ENCODE measurements around the gene ZNF81.

- TF ChIP-seq EZH2 (IDR thresholded peaks at IDR 0.05; ENCODE audit: borderline replicate concordance, insufficient read depth, low read length, poor library complexity, severe bottlenecking): no peak
- no peak for TF ChIP-seq MXI1 (conservative IDR thresholded peaks at IDR 0.05; ENCODE audit: poor library complexity, severe bottlenecking)
- no peak for TF ChIP-seq EP300 (conservative IDR thresholded peaks at IDR 0.05; ENCODE audit: poor library complexity, severe bottlenecking)
- TF ChIP-seq CTCF (IDR thresholded peaks at IDR 0.05; ENCODE audit: poor library complexity, severe bottlenecking): no peak
- TF ChIP-seq TAF1 (IDR thresholded peaks at IDR 0.05; ENCODE audit: low read depth): no peak
- no peak for TF ChIP-seq POLR2AphosphoS5 (IDR thresholded peaks at IDR 0.05)
- no peak for TF ChIP-seq RAD21 (conservative IDR thresholded peaks at IDR 0.05)
- TF ChIP-seq REST (IDR thresholded peaks at IDR 0.05; ENCODE audit: borderline replicate concordance): no peak
- TF ChIP-seq SMC3 (conservative IDR thresholded peaks at IDR 0.05; ENCODE audit: poor library complexity): no peak
Measured at GRCh38 chrX:47815901-47816845, 20.5 kb upstream of the ZNF81 start.
